Suppressor macrophage treated with lipopolysaccharide for 1 hour (primary cell): ENCODE data around the gene ACOX3.
"Not testable (repeated sequence)": the region's sequence is repeated elsewhere in the genome, so short reads cannot be mapped to it uniquely, and the experiment has no call there.

Experiments used
- DNase-seq, 3 donors: peaks; one replicate each; pipeline ENCODE4 v3.0.0-alpha.2; 2020 to 2022

ACOX3 gene

GRCh38 chr4:8349664-8350236 is 90.8 kb downstream of the ACOX3 start:
- no peak for DNase-seq

DNA sequence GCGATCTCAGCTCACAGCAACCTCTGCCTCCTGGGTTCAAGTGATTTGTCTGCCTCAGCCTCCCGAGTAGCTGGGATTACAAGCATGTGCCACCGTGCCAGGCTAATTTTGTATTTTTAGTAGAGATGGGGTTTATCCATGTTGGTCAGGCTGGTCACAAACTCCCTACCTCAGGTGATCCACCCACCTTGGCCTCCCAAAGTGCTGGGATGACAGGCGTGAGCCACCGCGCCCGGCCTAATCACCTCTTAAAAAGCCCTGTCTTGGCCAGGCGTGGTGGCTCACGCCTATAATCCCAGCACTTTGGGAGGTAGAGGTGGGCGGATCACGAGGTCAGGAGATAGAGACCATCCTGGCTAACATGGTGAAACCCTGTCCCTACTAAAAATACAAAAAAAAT is 91.3 kb downstream of the ACOX3 start:
- not testable (repeated sequence) for DNase-seq

- DNase-seq: peak in 2 of 3 donors; percentile 29 to 32
Measured at GRCh38 chr4:8348071-8348470, 92.5 kb downstream of the ACOX3 start.

- DNase-seq: no peak
Measured at GRCh38 chr4:8347660-8348059, 92.9 kb downstream of the ACOX3 start.

DNA sequence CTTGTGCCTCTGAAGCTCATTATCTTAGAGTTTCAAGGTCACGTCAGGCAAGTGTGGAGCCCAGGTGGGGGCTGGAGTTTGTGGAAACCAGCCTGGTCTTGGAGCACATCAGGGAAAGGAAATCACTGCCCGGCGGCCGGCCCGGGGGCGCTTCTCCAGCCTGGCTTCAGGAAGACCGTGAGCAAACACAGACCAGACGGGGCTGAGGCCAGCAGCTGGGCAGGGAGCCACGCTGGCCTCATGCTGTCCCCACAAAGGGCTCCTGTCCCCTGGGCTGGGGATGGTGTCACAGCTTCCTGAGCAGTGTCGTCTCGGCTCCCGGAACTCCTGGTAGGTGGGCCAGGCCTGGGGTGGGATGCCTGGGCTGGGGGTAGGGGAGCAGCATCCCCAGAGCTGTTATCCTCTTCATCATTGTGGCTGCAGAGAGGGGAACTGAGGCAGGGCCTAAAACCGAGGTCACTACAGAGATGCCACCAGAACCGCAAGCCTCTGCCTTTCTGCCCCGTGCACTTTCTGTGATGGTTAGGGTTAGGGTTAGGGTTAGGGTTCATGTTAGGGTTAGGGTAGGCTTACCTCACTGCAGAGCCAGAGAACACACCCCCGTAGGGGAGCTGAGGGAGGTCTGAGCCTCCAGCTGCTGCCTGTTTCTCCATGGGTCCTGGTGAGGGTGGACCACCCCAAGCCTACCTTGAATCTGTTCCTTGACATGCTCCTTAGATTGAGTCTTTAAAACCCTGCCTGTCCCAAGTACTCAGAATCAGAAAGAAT is 93.5 kb downstream of the ACOX3 start:
- DNase-seq: no peak

- no peak for DNase-seq
Measured at GRCh38 chr4:8345946-8346814, 94.3 kb downstream of the ACOX3 start.

DNA sequence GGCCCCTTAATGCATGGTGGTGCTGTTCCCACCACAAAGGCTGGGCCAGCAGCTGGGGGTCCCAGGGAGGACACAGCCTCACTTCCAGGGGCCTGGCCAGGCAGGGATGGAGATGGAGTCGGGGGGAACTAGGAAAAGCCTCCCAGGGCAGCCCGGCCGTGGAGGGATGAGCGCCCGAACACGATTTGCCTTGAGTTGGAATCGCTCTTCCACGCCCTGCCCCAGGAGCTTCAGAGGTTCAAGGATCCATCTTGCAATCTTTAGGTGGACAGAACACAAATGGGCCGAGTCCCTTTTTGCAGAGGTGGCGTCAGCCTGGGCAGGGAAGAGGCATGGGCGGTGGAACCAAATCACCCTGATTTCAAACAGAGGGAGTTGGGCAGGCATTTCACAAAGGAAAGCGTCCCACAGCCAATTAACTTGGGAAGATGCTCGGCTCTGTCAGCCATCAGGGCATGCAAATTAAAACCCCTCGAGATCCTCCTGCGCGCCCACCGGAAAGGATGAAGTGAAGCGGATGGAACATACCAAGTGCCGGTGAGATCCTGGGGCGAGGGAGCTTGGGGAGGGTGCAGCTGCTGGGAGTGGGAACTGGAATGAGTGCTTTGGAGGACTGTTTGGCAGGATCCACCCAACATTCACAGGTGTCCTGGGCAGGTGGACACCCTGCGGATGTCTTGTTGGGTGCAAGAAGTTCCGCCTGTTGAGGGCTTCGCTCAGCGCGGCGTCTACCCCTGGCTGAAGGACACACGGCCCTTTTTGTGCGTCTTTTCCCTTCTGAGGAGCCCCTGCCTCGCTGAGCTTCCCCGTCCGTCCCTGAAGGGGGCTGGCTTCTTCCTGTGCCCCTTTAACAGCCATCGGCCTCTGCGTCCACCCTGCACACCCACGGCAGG is 95.2 kb downstream of the ACOX3 start:
- no peak for DNase-seq

GRCh38 chr4:8344377-8344776 is 96.1 kb downstream of the ACOX3 start:
- peak; percentile 39 to 53 (median 42) for DNase-seq

GRCh38 chr4:8343967-8344331 is 96.6 kb downstream of the ACOX3 start:
- DNase-seq: no peak

- no peak for DNase-seq
Measured at GRCh38 chr4:8343262-8343966, 97.1 kb downstream of the ACOX3 start.

GRCh38 chr4:8342651-8343261 is 97.8 kb downstream of the ACOX3 start:
- DNase-seq: no peak

DNA sequence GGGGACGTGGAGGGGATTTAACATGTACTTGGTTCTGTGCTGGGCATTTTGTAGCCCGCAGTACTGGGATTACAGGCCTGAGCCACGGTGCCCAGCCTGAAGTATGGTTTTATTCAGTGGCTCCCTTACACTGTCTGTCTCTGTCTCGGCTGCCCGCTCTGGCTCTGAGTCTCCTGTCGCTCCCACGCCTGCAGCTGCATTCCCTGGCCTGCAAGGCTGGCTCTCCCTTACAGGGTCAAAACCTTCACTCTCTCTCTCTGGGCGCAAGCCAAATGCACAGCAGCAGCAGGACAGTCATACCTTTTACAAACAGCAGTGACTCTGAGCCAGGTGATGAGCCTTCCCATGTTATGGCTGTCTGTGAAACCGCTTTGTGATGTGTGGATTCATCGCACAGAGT is 98.8 kb downstream of the ACOX3 start:
- DNase-seq: no peak

DNA sequence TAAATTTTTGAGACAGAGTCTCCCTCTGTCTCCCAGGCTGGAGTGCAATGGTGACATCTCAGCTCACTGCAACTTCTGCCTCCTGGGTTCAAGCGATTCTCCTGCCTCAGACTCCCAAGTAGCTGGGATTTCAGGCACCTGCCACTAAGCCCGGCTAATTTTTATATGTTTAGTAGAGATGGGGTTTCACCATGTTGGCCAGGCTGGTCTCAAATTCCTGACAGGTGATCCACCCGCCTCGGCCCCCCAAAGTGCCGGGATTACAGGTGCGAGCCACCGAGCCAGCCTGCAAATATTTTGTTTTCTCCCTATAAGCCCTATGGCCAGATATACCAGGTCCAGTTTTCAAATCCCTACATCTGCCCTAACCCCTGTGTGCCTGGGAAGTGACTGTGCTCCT is 99.2 kb downstream of the ACOX3 start:
- not testable (repeated sequence) for DNase-seq

DNA sequence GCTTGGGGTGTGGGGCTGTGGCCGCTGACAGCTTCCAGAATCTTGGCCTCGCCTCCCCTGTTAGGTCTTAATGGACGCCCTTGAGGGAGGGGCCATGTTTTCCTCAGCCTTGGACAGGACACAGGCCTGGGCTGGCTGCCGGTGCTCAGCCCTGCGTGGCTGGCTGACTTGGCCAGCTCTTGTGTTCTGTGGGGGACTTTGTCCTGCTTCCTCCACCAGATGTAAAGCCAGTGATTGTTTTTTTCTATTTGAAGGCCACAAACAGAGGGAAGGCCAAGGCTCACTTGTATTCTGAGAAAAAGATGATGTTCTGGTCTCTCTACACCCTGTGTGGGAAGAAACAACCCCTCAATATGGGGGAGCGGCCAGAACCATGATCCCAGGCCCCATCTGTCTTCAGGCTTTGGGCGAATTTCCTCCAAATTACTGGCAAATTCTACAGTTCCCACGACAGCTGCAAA is 99.7 kb downstream of the ACOX3 start:
- no peak for DNase-seq

DNA sequence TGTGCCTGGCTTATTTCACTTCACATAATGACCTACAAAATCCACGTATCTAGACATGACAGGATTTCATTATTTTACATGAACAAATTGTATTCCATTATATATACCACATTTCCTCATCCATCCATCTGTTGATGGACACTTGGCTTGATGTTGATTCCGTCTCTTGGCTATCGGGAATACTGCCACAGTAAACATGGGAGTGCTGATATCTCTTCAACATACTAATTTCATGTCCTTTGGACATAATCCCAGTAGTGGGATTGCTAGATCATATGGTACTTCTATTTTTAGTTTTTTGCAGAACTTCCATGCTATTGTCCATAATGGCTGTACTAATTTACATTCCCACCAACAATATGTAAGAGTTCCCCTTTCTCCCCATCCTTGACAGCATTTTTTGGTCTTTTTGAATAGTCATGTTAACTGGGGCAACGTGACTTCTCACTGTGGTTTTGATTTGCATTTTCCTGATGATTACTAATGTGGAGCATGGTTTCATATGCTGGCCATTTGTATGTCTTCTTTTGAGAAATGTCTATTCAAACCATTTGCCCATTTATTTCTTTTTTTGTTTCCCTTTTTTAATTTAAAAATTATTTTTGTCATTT is 102.1 kb downstream of the ACOX3 start:
- peak; percentile 62 to 90 (median 84) for DNase-seq

- DNase-seq: peak; percentile 74 to 82 (median 76)
Measured at GRCh38 chr4:8336412-8337075, 104.0 kb downstream of the ACOX3 start.

DNA sequence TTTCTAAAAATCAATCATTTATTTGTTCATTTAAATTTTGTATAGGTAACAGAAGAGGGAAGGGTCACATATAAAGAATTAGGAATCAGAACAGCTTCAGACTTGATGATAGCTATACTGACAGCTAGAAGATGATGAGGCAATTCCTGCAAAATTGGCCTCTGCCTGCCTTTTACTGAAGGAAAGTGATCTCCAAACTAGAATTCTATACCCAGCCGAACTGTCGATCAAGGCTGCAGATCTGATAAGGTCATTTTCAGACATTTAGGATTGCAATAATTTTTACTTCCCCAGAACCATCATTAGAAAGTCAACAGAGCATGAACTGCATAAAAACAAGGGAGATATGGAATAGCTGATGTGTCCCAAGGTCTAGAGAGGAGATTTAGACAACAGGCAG is 104.7 kb downstream of the ACOX3 start:
- DNase-seq: no peak

DNA sequence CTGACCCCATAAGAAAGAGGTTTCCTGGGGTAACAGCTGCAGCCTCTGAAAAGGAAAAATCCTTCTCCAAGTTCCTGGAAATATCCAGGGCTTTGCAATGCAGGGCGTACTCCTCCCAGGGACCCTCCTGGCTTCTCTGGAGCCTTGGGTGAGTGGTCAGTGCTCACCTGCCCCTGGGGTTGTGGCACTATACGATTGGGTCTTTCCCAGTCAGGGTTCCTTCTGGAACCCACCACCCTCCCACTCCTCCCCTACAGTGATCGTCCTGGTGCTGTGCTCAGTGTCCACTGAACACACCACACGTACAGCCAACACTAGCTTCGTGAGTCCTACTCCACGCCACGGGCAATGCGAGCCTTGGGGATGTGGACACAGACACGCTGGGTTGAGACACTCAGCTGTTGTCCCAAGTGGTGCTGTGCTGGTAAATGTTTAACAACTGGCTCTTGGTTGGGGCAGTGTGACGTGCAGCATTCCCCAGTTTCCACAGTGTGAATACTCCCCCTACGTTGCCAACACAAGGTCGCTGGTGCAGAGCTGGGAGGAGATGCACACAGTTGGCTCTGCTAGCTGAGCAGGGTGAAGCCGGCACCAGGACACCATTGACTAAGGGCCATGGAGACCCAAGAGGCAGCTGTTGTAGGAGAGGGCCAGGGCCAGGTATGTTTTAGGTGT is 105.6 kb downstream of the ACOX3 start:
- DNase-seq: no peak

- DNase-seq: no peak
Measured at GRCh38 chr4:8333726-8334460, 106.6 kb downstream of the ACOX3 start.
